ENCODE results near the gene NDNF.

DNA sequence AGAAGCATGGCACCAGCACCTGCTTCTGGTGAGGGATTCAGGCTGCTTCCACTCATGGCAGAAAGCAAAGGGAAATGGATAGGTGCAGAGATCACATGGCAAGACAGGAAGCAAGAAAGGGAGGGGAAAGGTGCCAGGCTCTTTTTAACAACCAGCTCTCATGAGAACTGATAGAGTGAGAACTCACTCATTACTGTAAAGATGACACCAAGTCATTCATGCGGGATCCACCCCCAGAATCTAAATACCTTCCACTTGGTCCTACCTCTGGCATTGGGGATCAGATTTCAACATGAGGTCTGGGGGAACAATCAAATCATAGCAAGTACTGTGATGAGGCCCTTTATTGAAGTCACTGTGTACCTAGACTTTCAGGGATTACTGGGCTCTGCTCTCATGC lies 77.8 kb downstream of the NDNF start:
- TF ChIP-seq POLR2AphosphoS5 (IDR thresholded peaks at IDR 0.05; ENCODE audit: low read depth, low read length), result no peak
- no peak for TF ChIP-seq TAF1 (IDR thresholded peaks at IDR 0.05; ENCODE audit: low read depth, low read length)
- no peak for TF ChIP-seq POLR2A (IDR thresholded peaks at IDR 0.05; ENCODE audit: low read depth, low read length)

Data from GM12891 (cell line).